Measurements from ENCODE around the gene BEND6.
A peak's percentile ranks its signal among the peaks of the same experiment; 100 is the strongest.
"Not testable (repeated sequence)": the region's sequence is repeated elsewhere in the genome, so short reads cannot be mapped to it uniquely, and the experiment has no call there.

The BEND6 gene

DNA sequence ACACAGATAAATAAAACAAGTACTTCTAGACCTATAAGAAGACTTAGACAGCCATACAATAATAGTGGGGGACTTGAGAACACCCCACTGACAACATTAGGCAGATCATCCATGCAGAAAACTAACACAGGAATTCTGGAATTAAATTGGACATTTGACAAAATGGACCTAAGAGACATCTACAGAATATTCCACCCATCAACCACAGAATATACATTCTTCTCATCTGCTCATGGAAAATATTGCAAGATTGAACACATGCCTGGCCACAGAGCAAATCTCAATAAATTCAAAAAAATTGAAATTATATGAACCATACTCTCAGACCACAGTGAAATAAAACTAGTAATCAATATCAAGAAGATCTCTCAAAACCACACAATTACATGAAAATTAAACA lies 47.3 kb downstream of the BEND6 start:
- peaks cover 29 to 49% of the 10 kb centered on the region in 2 donors for H3K27me3 Mint-ChIP-seq
- no peak for ATAC-seq (replicated peaks)
- DNase-seq: no peak
- H3K4me1 Mint-ChIP-seq (ENCODE audit: low read depth in 2 of 2): no peaks in the 10 kb centered on the region
- no peak overlapping the region for H3K27ac Mint-ChIP-seq
- no peaks in the 10 kb centered on the region for H3K36me3 Mint-ChIP-seq (ENCODE audit: insufficient read depth)
- H3K4me3 Mint-ChIP-seq: no peak overlapping the region
- no peaks in the 10 kb centered on the region for H3K9me3 Mint-ChIP-seq

DNA sequence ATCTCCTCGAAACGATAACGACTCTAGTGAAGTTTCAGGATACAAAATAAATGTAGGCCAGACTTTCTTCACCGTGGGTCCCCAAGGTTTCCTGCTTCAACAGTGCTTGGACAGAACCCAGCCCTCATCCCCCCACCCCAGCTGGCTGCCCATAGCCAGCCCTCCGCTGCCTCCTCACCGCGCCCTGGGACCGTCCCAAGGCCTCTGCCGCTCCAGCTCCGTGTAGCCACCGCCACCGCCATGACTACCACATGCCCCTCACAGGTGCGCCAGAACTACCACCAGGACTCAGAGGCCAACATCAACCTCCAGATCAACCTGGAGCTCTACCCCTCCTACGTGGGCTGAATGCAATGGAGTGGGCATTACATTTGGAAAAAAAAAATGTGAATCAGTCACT lies 49.4 kb downstream of the BEND6 start:
- Mint-ChIP-seq H3K36me3 (ENCODE audit: insufficient read depth) (no peaks in the 10 kb centered on the region), H3K27me3 (peaks cover 38 to 51% of the 10 kb centered on the region in 2 donors), H3K9me3 (no peaks in the 10 kb centered on the region), H3K27ac (no peak overlapping the region), H3K4me1 (ENCODE audit: low read depth in 2 of 2) (no peaks in the 10 kb centered on the region), H3K4me3 (no peak overlapping the region)
- ATAC-seq (replicated peaks): no peak
- DNase-seq: no peak

GRCh38 chr6:57006101-57006500 lies 51.2 kb downstream of the BEND6 start:
- H3K4me3 Mint-ChIP-seq: no peak overlapping the region
- DNase-seq (no peak), ATAC-seq (replicated peaks) (no peak)
- no peak overlapping the region for H3K27ac Mint-ChIP-seq
- H3K36me3 Mint-ChIP-seq (ENCODE audit: insufficient read depth): no peaks in the 10 kb centered on the region
- no peaks in the 10 kb centered on the region for H3K9me3 Mint-ChIP-seq
- H3K4me1 Mint-ChIP-seq (ENCODE audit: low read depth in 2 of 2): no peaks in the 10 kb centered on the region
- peaks cover 48 to 61% of the 10 kb centered on the region in 2 donors for H3K27me3 Mint-ChIP-seq

DNA sequence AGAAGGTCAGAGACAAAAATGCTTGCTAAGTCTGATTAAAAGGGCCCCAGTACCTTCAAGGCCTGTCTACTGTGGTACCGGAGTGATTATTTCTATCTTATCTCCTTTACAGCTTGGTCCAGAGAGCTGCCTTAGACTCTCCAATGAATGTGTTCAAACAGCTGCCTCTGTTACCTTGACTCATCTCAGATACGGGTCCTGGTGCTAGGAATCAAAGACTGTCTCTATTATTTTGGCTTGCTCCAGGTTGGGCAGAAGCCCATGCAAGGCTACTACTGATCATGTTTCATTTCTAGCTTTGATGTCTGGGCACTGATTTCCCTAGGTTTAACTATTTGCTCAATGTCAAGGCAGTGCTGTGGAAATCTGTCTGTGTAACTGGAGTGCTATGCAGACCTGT lies 53.2 kb downstream of the BEND6 start:
- ATAC-seq (replicated peaks); H3K4me3 Mint-ChIP-seq; H3K27ac Mint-ChIP-seq; H3K4me1 Mint-ChIP-seq (ENCODE audit: low read depth in 2 of 2); H3K36me3 Mint-ChIP-seq (ENCODE audit: insufficient read depth); DNase-seq; H3K9me3 Mint-ChIP-seq: not testable (repeated sequence)
- H3K27me3 Mint-ChIP-seq: peaks cover 31 to 45% of the 10 kb centered on the region in 2 donors

GRCh38 chr6:57013521-57013926 lies 58.6 kb downstream of the BEND6 start:
- Mint-ChIP-seq H3K4me1 (ENCODE audit: low read depth in 2 of 2) (no peaks in the 10 kb centered on the region), H3K9me3 (no peaks in the 10 kb centered on the region), H3K27me3 (peaks cover 26 to 28% of the 10 kb centered on the region in 2 donors), H3K27ac (no peak overlapping the region), H3K36me3 (ENCODE audit: insufficient read depth) (no peaks in the 10 kb centered on the region), H3K4me3 (no peak overlapping the region)
- DNase-seq (no peak), ATAC-seq (replicated peaks) (no peak)

DNA sequence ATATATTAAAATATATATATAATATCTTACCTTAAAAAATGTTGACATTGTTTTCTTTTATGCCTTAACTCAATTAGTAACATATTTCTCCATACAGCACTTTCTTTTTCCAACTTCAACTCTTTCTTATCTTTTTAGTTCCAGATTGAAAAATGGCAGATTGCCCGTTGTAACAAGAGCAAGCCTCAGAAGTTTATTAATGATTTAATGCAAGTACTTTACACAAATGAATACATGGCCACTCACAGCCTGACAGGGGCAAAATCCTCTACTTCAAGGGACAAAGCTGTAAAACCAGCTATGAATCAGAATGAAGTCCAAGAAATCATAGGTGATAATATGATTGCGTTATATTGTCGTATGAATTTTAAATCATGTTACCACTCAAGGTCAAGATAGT lies 62.2 kb downstream of the BEND6 start:
- Mint-ChIP-seq H3K4me3 (no peak overlapping the region), H3K4me1 (ENCODE audit: low read depth in 2 of 2) (no peaks in the 10 kb centered on the region), H3K36me3 (ENCODE audit: insufficient read depth) (no peaks in the 10 kb centered on the region), H3K9me3 (no peaks in the 10 kb centered on the region), H3K27ac (no peak overlapping the region), H3K27me3 (peaks cover 15 to 16% of the 10 kb centered on the region in 2 donors)
- DNase-seq: no peak
- ATAC-seq (replicated peaks): no peak

DNA sequence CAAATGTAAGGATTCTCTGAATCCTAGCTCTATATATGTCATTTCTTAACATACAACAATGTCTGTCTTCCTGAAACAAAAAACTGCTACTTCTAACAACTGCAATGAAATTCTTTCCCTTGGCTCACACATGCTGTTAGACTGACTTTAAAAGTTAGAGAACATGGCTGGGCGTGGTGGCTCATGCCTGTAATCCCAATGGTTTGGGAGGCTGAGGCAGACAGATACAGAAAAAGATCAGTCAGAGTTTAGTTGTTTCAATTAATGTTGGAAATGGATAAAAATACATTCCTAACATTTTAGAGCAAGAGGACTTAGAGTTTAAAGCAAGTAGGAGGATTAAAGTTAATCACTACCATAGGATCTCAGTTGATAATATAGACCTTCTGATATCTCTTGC lies 62.9 kb downstream of the BEND6 start:
- ATAC-seq (replicated peaks) (no peak), DNase-seq (no peak)
- Mint-ChIP-seq H3K27ac (no peak overlapping the region), H3K27me3 (peaks cover 15% of the 10 kb centered on the region in 2 donors), H3K4me1 (ENCODE audit: low read depth in 2 of 2) (no peaks in the 10 kb centered on the region), H3K36me3 (ENCODE audit: insufficient read depth) (no peaks in the 10 kb centered on the region), H3K9me3 (no peaks in the 10 kb centered on the region), H3K4me3 (no peak overlapping the region)

- DNase-seq: no peak
- no peak for ATAC-seq (replicated peaks)
- peaks cover under 1 to 1% of the 10 kb centered on the region in 2 donors for H3K9me3 Mint-ChIP-seq
- H3K27me3 Mint-ChIP-seq: peaks cover 8% of the 10 kb centered on the region in 2 donors
- no peaks in the 10 kb centered on the region for H3K36me3 Mint-ChIP-seq (ENCODE audit: insufficient read depth)
- no peak overlapping the region for H3K4me3 Mint-ChIP-seq
- no peak overlapping the region for H3K27ac Mint-ChIP-seq
- no peaks in the 10 kb centered on the region for H3K4me1 Mint-ChIP-seq (ENCODE audit: low read depth in 2 of 2)
Measured at GRCh38 chr6:57019434-57019833, 64.5 kb downstream of the BEND6 start.

DNA sequence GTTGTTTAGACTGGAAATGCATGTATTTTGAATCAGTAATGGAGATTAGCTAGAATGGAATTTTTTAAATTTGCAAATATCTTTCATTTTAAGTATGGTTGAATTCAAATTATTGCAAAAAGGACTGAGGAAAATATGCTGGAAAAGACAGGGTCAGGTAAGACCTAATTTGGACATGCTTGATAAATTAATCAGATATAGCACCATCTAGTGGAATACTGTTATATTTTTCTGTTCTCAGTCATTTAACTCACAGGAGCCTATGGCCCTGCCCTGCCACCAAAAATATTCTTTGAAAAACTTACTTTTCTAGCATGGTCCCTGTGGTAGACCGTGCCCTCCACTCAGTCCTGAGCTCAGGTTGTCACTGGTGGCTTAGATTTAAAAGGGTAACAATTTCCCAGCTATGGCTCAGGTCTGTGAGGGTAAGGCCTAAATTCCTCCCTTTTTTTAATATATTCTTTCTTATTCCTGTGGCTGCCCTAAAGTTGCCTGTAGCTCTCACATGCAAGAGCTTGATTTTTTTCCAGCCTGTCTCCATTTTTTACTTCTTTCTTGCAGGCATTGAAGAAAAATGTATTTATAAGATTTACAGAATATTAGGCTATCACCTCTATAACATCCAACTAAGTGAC lies 66.3 kb downstream of the BEND6 start:
- no peak for DNase-seq
- peak; percentile 56 for ATAC-seq (replicated peaks)
- no peaks in the 10 kb centered on the region for H3K4me1 Mint-ChIP-seq (ENCODE audit: low read depth in 2 of 2)
- no peaks in the 10 kb centered on the region for H3K36me3 Mint-ChIP-seq (ENCODE audit: insufficient read depth)
- H3K4me3 Mint-ChIP-seq: no peak overlapping the region
- H3K27ac Mint-ChIP-seq: no peak overlapping the region
- peaks cover 10 to 17% of the 10 kb centered on the region in 2 donors for H3K27me3 Mint-ChIP-seq
- H3K9me3 Mint-ChIP-seq: peaks cover 7 to 10% of the 10 kb centered on the region in 2 donors

- DNase-seq (no peak), ATAC-seq (replicated peaks) (no peak)
- H3K36me3 Mint-ChIP-seq (ENCODE audit: insufficient read depth): no peaks in the 10 kb centered on the region
- H3K4me1 Mint-ChIP-seq (ENCODE audit: low read depth in 2 of 2): no peaks in the 10 kb centered on the region
- H3K27ac Mint-ChIP-seq: no peak overlapping the region
- H3K9me3 Mint-ChIP-seq: peaks cover 7 to 10% of the 10 kb centered on the region in 2 donors
- H3K27me3 Mint-ChIP-seq: peaks cover 24 to 28% of the 10 kb centered on the region in 2 donors
- no peak overlapping the region for H3K4me3 Mint-ChIP-seq
Measured at GRCh38 chr6:57024321-57024720, 69.4 kb downstream of the BEND6 start.

DNA sequence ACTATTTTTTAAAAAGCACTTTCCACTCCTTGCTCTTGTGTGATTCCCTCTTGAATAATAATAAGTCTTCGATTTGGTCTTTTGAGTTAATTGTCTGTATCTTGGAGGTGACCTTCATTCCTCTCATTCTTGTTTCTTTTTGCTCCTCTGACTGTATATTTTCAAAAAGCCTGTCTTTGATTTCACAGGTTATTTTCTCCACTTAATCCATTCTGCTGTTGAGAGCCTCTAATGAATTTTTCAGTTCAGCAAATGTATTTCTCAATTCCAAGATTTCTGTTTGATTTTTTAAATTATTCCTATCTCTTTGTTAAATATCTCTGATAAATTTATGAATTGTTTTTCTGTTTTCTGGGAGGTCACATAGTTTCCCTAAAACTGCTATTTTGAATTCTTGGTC lies 69.9 kb downstream of the BEND6 start:
- DNase-seq (no peak), ATAC-seq (replicated peaks) (no peak)
- Mint-ChIP-seq H3K9me3 (peaks cover 7 to 10% of the 10 kb centered on the region in 2 donors), H3K27ac (no peak overlapping the region), H3K4me3 (no peak overlapping the region), H3K4me1 (ENCODE audit: low read depth in 2 of 2) (no peaks in the 10 kb centered on the region), H3K36me3 (ENCODE audit: insufficient read depth) (no peaks in the 10 kb centered on the region), H3K27me3 (peaks cover 28 to 29% of the 10 kb centered on the region in 2 donors)

DNA sequence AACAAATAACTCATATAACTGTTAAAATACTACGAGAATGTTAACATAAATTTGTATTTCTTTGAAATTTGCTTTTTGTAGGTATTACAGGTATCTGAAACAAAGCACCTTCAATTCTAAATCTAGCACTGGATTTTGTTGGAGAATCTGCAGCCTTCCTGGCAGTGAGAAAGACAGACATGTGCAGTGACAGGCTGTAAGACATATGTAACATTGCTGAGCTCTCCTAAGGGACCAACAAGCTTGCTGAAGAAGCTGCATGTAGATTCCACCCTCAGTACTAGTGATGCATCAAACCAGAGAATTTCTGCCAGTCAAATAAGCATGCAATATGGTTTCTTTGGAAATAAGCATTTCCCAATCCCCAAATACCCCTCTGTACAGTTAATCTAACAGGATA lies 71.1 kb downstream of the BEND6 start:
- Mint-ChIP-seq H3K9me3 (peaks cover 7 to 10% of the 10 kb centered on the region in 2 donors), H3K4me3 (no peak overlapping the region)
- no peak for ATAC-seq (replicated peaks)

GRCh38 chr6:57027301-57027700 lies 72.4 kb downstream of the BEND6 start:
- H3K27me3 Mint-ChIP-seq: peaks cover 38% of the 10 kb centered on the region in 2 donors
- DNase-seq (no peak), ATAC-seq (replicated peaks) (no peak)
- no peaks in the 10 kb centered on the region for H3K36me3 Mint-ChIP-seq (ENCODE audit: insufficient read depth)
- no peaks in the 10 kb centered on the region for H3K4me1 Mint-ChIP-seq (ENCODE audit: low read depth in 2 of 2)
- H3K27ac Mint-ChIP-seq: no peak overlapping the region
- H3K4me3 Mint-ChIP-seq: no peak overlapping the region
- peaks cover 7 to 10% of the 10 kb centered on the region in 2 donors for H3K9me3 Mint-ChIP-seq

More for the DNA sequence above, 71.1 kb downstream of the BEND6 start:
- Mint-ChIP-seq H3K27me3 (peaks cover 29% of the 10 kb centered on the region in 2 donors), H3K4me1 (ENCODE audit: low read depth in 2 of 2) (no peaks in the 10 kb centered on the region), H3K27ac (no peak overlapping the region), H3K36me3 (ENCODE audit: insufficient read depth) (no peaks in the 10 kb centered on the region)
- DNase-seq: no peak

DNA sequence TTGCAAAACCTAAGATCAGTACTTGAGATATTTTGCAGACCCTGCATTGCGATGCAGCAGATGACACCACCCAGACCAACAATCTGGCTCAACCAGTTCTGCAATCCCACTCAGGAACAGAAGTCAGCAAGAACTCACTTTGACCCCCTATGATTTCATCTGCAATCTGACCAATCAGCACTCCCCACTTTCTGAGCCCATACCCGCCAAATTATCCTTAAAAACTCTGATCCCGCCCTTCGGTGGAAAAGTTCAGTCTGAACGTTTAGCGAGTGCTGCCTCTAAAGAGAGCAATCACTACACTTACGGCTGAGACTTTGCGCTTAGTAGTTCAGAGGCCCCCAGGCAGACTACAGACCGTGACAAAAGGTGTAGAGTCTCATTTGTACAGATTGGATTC lies 74.3 kb downstream of the BEND6 start:
- DNase-seq: no peak
- no peak overlapping the region for H3K27ac Mint-ChIP-seq
- no peaks in the 10 kb centered on the region for H3K36me3 Mint-ChIP-seq (ENCODE audit: insufficient read depth)
- ATAC-seq (replicated peaks): no peak
- peaks cover 7 to 10% of the 10 kb centered on the region in 2 donors for H3K9me3 Mint-ChIP-seq
- H3K4me1 Mint-ChIP-seq (ENCODE audit: low read depth in 2 of 2): no peaks in the 10 kb centered on the region
- no peak overlapping the region for H3K4me3 Mint-ChIP-seq
- peaks cover 49% of the 10 kb centered on the region in 2 donors for H3K27me3 Mint-ChIP-seq

Data from effector memory CD8-positive, alpha-beta T cell (primary cell).